Stimulated activated CD4-positive, alpha-beta T cell treated with anti-CD3 and anti-CD28 coated beads, TNF-alpha, amount 100 ng/mL, for 4 hours (primary cell): ENCODE measurements around the gene ZBTB38.

ENCODE experiments used
- DNase-seq, 3 experiments: peaks; one replicate each; pipeline ENCODE4 v3.0.0-alpha.2; 2020; ENCODE audit warnings: low read depth in 3 of 3

The ZBTB38 gene

DNA sequence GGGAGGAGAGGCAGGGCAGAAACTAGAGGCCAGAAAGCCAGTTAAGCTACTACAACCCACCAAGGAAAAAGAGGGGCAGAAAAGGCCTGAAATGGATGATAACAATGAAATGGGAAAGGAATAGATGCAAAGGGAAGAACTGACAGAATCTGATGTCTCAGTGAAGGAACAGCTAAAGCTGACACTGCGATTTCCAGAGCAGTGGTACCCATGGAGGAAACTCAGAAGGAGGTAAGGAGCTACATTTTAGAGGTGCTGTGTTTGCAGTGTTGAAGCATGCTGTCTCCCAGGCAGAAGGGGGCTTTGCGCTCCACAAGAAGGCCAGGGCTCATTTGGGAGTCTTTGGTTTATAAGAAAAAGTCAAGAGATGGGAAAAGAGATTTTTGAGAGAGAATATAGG, 38.0 kb downstream of the ZBTB38 start:
- DNase-seq, result no peak

DNA sequence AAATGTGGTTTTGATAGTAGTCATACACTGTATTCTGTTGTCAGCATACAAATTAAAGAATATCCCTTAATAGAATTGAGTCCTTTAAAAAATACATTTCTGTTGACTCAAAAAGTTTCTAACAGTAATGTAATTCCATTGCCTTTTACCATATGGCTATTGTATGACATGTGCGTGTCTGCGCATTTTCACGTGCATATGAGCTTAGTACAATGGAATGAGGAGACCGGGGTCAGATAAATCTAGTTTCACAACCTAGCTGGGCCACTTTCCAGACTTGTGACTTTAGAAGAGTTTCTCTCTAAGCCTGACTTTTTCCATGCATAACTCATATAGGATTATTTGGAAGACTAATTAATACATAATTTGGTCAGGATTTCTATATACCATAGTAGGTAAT, 38.7 kb downstream of the ZBTB38 start:
- no peak for DNase-seq

DNA sequence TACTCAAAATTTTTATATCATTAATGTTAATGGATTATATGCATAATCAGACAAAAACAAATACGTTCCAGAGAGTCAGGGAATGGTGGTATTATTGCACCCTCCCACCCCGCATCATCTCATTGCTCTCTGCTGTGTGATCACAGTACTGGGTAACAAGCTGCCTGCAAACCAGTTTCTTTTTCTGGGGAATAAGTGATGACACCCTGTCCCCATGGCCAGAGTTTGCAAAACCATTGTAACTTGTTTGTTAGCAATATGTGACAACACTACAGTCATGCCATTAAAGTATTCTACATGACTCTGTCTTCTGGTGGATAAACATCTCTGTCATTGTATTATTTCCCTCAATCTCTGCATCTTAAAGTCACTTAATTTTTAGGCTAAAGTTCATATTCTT, 39.5 kb downstream of the ZBTB38 start:
- DNase-seq, result no peak

DNA sequence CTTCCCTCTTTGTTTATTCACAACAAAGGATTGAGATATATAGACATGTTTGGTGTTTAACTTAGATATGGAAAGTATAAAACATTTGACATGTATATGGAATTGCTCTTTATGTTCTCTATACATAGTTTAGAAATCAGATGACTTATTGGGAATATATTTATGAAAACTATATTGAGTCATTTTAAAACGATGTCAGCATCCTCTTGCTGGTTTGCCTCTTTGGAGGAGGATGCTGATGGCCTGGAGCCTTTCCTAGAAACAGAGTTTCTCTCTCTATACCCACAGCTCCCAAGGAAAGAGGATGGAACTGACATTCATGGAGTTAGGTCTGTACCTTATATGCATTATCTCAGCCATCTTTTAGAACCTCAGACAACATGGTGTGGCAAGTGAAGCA, 40.3 kb downstream of the ZBTB38 start:
- DNase-seq, result no peak

DNA sequence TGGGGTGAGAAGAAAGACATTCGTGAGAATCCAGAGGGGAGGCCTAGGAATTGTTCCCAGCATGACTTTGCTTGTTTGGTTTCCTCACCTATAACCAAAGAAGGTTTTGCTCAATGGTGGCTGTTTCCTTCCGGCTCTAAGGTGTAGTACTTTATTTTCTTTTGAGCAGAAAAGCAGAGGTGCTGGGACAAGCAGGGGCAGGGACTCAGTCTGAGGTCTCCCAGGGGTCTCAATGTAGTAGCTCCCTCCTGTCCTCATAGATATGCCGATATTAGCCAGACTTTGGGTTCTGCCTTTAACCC, 41.6 kb downstream of the ZBTB38 start:
- DNase-seq, result no peak

DNA sequence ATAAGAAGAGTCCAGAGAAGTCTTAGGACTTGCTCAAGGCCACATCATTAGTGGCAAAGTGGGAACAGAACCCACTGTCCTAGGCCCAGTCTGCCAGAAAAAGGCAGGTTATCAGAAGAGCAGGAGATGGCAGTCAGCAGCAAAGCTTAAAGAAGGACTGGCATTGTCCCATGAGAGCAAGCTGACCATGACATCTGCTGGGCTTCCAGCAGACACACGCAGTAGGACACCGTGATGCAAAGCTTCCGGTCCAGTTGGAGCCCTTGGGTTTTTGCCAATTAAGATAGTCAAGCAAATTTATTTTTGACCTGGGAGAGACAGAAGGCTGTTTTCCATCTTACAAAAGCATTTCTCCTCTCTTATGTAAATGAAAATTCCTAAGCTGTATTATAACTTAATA, 42.1 kb downstream of the ZBTB38 start:
- no peak for DNase-seq

DNA sequence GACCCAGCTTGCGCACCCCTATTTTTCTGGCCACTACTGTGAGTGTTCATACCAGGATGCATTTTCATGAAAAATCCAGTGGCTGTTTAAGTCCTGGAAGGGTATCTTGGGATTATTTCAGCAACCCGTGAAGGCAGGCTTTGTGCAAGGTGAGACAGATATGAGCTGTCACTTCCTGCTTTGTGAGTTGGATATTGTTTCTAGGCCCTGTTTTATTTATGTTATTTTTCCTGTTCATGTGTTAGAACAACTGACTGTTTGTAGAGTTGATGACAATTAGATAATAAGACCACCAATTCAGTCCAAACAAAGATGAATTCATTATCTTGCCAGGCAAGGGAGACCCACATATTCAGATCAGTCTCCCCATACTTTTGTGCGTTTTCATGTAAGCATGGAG, 42.5 kb downstream of the ZBTB38 start:
- DNase-seq, result no peak

DNA sequence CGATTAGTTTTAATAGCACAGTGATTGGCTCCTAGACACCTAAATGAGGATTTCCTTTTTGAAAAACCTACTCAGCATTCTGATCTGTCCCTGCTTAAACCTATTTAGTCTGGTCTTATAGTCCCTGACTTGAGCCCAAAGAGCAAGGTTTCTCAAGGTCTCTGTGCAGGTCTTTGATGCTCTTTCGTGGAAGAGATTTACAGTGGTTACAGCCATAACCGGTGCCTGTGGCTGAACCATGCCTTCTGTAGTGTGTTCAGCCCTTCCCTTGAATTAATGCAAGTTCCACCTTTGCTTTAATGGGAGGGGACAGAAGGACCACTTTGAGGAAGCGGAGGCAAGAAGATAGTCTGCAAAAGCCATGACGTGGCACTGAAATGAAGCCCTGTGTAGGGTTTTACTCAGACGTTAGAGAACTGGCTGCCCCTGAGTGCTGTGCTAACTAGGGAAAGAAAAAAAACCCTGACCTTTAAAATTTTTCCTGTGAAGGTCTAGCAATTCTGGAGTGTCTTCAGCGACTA, 43.0 kb downstream of the ZBTB38 start:
- DNase-seq, result no peak

DNA sequence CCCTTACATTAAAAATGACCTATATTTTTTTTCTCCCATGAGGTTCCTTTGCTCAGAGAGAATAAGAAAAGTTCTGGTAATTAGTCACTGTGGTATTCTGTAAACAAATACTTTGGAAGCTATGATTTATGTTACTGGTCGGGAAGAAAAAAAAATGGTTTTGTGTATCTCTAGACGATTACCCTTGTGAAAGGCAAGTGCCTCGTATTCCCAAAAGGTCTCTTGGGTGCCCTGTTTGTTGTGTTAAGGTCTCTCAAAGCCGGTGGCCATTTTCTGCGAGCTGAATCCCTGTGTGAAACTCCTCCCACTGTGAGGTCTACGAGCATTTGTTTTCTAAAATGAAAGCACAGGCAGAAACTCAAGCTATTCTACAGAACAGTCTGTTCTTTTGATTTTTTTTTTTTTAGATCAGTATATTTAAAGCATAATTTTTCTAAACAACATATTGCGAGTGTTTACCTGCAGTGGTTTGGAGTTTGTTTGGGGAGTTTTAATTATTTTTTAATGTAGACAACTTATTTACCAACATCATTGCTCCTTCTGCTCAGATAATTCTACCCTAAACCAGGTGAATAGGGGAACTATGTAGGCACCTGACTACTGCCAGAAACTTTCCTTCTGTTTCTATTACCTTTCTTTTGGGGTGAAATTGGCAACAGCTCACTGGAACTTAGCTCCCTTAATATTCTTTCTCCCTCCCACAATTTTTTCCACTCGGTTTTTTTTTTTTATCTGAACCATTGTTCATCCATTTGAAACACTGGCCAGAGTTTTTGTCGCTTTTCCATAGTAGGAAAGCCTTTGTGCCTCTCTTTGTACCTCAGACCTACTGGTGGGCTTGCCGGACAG, 44.0 kb downstream of the ZBTB38 start:
- DNase-seq, result peak in 1 of 3 experiments; percentile 16

DNA sequence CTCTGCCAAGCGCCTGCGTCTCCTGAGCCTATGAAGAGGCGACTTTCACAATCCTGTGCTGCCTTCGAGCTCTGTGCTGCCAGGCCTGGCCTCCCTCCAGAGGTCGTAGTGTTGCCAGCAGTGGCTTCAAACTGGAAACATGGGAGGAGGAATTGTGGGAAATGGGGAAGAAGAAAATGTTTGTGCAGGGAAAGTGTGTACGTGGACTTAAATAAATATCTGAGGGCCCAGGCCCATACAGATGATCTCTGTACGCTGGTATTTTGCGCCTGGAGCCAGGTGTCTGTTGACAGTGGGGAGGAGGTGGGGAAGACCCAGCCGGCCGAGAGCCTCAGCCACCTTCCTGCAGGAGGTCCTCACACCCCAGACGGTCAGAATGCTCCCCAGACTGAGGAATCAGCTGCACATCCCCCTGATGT, 44.6 kb downstream of the ZBTB38 start:
- no peak for DNase-seq

DNA sequence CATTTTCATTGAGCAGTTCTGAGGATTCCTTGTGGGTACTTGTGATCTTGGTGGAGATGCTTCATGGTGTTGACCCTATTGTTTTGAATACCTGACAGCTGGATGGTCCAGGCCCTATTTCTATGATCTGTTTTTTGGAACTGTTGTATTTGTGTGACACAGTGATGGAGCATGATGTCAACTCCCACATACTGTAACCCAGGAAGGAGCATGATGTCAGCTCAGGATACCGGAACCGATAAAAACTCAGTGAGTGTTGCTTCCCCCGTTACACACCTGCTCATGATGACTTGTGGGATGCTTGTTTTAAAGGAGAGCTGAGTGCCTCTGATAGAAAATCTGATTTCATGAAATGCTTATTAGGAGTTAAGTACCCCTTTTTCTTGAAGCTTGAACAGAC, 45.1 kb downstream of the ZBTB38 start:
- DNase-seq, result no peak

DNA sequence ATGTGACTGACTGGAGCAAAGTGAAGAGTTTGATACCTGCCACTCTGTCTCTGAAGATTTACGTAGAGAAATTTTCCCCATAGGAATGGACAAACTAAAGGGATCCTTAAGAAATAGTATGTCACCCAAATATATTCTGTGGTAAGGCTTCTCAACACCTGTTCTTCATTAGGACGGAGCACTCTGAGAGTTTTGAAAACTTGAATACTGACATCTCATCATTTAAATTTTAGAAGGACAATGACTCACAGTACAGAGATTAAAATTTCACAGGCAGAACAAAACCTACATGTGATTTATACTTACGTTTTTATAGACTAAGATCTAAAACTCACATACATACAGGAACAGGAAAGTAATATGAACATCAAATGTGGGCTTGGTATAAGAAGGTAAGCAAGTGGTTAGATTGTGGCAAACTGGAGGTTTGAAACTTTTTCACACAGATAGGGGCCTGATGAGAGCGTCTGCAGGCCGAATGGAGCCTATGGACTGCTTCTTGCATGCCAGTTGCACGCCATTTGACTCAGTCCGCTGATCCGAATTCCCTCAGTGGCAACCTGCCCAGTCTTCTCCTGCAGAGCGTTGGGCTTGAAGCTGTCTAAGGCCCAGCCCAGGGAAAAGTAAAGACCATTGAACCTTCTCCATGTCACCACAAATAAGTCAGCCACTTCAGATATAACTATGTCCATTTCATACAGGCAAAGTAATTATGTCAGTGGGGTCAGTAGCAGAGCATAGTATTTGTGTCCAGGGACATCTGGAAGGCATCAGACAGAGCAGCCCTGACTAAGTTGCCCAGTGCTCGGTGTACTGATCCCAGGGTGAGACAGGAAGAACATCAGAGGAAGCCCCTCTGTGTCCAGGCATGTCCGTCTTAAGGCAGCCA, 45.7 kb downstream of the ZBTB38 start:
- no peak for DNase-seq

DNA sequence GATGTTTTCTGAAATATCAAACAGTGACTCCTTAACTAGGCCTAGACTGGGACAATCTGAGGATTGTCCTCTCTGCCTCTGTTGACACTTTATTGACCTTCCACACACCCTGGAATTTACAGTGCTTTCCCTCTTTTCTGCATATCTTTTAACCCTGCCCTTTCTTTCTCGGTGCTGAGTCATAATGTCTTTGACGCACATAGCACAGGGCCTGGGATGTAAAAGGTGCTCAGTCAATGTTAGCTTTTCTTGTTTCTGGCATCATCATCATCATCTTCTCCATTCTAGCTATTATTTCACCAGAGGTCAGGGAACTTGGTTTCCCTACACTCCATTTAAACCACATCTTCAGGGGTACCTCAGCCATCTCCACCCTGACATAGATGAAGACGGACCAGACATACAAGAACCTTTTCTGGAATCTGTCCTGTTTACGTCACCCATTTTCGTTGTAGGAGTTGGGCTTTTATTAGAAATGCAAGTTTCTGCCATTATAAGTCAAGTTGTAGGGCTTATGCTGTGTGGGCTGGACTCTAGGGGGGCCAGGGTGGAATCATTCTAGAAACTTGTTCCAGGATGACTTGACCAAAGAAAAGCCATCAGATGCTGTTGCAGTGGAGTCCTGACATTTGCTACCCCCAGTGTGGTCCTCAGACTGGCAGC, 46.6 kb downstream of the ZBTB38 start:
- DNase-seq, result no peak

DNA sequence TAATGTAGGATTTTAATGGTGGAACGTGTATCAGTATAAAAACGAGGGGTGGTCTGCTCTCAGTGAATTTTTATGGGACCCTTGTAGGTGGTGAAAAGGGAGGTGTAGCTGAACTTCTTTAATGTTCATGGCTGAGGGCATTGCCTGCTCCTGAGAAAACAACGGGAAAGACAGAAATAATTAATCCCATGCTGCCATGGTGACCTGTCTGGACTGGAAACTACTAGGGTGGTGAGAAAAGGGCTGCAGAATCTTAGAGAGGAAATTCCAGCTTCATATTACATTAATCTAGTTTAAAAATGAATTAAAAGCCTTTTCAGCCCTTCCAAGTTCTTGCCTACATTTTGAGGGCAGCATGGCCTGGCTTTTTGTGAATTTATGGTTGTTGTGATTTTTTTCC, 47.6 kb downstream of the ZBTB38 start:
- DNase-seq, result no peak
